WTC11 (cell line): ENCODE measurements around the gene TNRC18. TPM values are rescaled to one million over a fixed set of nuclear protein-coding genes. Genes with fewer than 3 reads are reported as not detected.

Experiments used
- ATAC-seq: fragments of 200-7000 bp; cut with Tn5 transposase; 2 replicates; pipeline ENCODE4 v1.10.0; 2021; ENCODE audit warnings: mild to moderate bottlenecking, moderate library complexity
- CTCF ChIA-PET: fragments of 300-600 bp; sonication (Branson Sonifier 250); formaldehyde crosslinking; loops from one replicate; lab custom pipeline; 2021; ENCODE audit warnings: antibody characterized with exemption; lab: Charles Lee
- POLR2A ChIA-PET: fragments of 350-600 bp; sonication (Branson Sonifier 250); formaldehyde crosslinking; loops from one replicate; lab custom pipeline; 2021; ENCODE audit warnings: antibody characterized with exemption; lab: Charles Lee
- DNase-seq: peaks from one replicate; pipeline ENCODE4 v3.0.0; 2021; ENCODE audit warnings: low spot score
- H3K27ac Mint-ChIP-seq: 2 replicates; pipeline ENCODE4 v1.8.0; 2021; ENCODE audit warnings: mixed read lengths
- H3K27me3 Mint-ChIP-seq: 2 replicates; pipeline ENCODE4 v1.8.0; 2021; ENCODE audit warnings: low read depth, mild to moderate bottlenecking, moderate library complexity, mixed read lengths
- H3K36me3 Mint-ChIP-seq: 2 replicates; pipeline ENCODE4 v1.8.0; 2021; ENCODE audit warnings: mixed read lengths
- H3K4me1 Mint-ChIP-seq: 2 replicates; pipeline ENCODE4 v1.8.0; 2022; ENCODE audit warnings: mixed read lengths
- H3K4me3 Mint-ChIP-seq: 2 replicates; pipeline ENCODE4 v1.8.0; 2021; ENCODE audit warnings: mild to moderate bottlenecking, moderate library complexity, mixed read lengths
- H3K9me3 Mint-ChIP-seq: 2 replicates; pipeline ENCODE4 v1.8.0; 2021; ENCODE audit warnings: mixed read lengths
- AFF4 ChIP-seq: sonication (generic); formaldehyde crosslinking; IDR thresholded peaks from 2 replicates; pipeline ENCODE4 v1.8.1; 2023; ENCODE audit warnings: mild to moderate bottlenecking, missing genetic modification reagents, borderline replicate concordance
- AR ChIP-seq: fragments of 250-450 bp; sonication (Bioruptor Pico); IDR thresholded peaks from 2 replicates; pipeline ENCODE4 v1.9.0; 2021; ENCODE audit warnings: mild to moderate bottlenecking
- CDX4 ChIP-seq: fragments of 250-450 bp; sonication (Bioruptor Pico); IDR thresholded peaks from 2 replicates; pipeline ENCODE4 v1.9.0; 2021; ENCODE audit warnings: moderate library complexity, mild to moderate bottlenecking, inconsistent platforms, borderline replicate concordance
- CREB1 ChIP-seq: sonication (generic); formaldehyde crosslinking; IDR thresholded peaks from 2 replicates; pipeline ENCODE4 v1.8.0; 2023; ENCODE audit warnings: mild to moderate bottlenecking, missing genetic modification reagents
- CREM ChIP-seq: sonication (generic); formaldehyde crosslinking; IDR thresholded peaks from 2 replicates; pipeline ENCODE4 v1.8.1; 2022; ENCODE audit warnings: mild to moderate bottlenecking, missing genetic modification reagents, moderate library complexity
- IRF2 ChIP-seq: sonication (generic); formaldehyde crosslinking; IDR thresholded peaks from 2 replicates; pipeline ENCODE4 v1.8.0; 2022; ENCODE audit warnings: low read depth, missing genetic modification reagents, borderline replicate concordance
- PREB ChIP-seq: sonication (generic); formaldehyde crosslinking; IDR thresholded peaks from 2 replicates; pipeline ENCODE4 v1.8.1; 2022; ENCODE audit warnings: mild to moderate bottlenecking, missing genetic modification reagents, moderate library complexity, borderline replicate concordance
- STAT6 ChIP-seq: sonication (generic); formaldehyde crosslinking; conservative IDR thresholded peaks from 2 replicates; pipeline ENCODE4 v1.8.1; 2023; ENCODE audit warnings: mild to moderate bottlenecking, low read depth, missing genetic modification reagents, moderate library complexity
- total RNA-seq: library from RNA; stranded (reverse); gene quantifications from 3 replicates; pipeline ENCODE4 v1.2.3, GENCODE V29; 2021

TNRC18 gene
- total RNA-seq, 1 experiment from 2014 or later = 55.0 TPM

GRCh38 chr7:5350600-5351385 is 72.8 kb downstream of the TNRC18 start (continued):
- TF ChIP-seq AFF4 (CRISPR knock-in tag) = no peak

GRCh38 chr7:5350174-5350463 is 73.5 kb downstream of the TNRC18 start:
- TF ChIP-seq CDX4 (no peak), STAT6 (CRISPR knock-in tag) (no peak), PREB (CRISPR knock-in tag) (no peak), CREM (CRISPR knock-in tag) (no peak), IRF2 (CRISPR knock-in tag) (no peak), CREB1 (CRISPR knock-in tag) (no peak), AR (no peak)
- Mint-ChIP-seq H3K27ac (no peak overlapping the region), H3K36me3 (peaks cover under 1% of the 10 kb centered on the region), H3K4me3 (no peak overlapping the region; the same call in 1 of the 2 replicates), H3K9me3 (no peaks in the 10 kb centered on the region), H3K27me3 (peaks cover 54% of the 10 kb centered on the region), H3K4me1 (peaks cover 39% of the 10 kb centered on the region)
- ChIA-PET POLR2A (interaction anchor here (0.7 kb wide), 1 partner anchor 110 kb away, joined by 3 read pairs; no protein-coding TSS in a partner anchor), CTCF (interaction anchor here (0.7 to 2.5 kb wide), 5 partner anchors 16 to 477 kb away, joined by 3 to 8 read pairs (median 5); no protein-coding TSS in a partner anchor)
- no peak for ATAC-seq
- DNase-seq = no peak
